ENCODE data around the gene H3-3A.

- TF ChIP-seq POLR2A (IDR thresholded peaks at IDR 0.05; ENCODE audit: low read depth, low read length) (no peak), CTCF (IDR thresholded peaks at IDR 0.05 in 2 of 3, conservative IDR thresholded peaks at IDR 0.05 in 1 of 3; ENCODE audit: control insufficient read depth in 2 of 3, extremely low read depth in 1 of 3, insufficient read depth in 1 of 3, low read depth in 3 of 3, low read length in 3 of 3) (peak; percentile 36 to 63 (median 45)), REST (IDR thresholded peaks at IDR 0.05; ENCODE audit: low read depth, low read length) (no peak), RFX5 (IDR thresholded peaks at IDR 0.05; ENCODE audit: low read depth, low read length) (no peak)
Observed at GRCh38 chr1:226063977-226064815, 1.7 kb downstream of the H3-3A start.

Measured in GM12878 (cell line).